ENCODE measurements around the gene CACNA1F.
A peak's percentile ranks its signal among the peaks of the same experiment; 100 is the strongest.

The CACNA1F gene

DNA sequence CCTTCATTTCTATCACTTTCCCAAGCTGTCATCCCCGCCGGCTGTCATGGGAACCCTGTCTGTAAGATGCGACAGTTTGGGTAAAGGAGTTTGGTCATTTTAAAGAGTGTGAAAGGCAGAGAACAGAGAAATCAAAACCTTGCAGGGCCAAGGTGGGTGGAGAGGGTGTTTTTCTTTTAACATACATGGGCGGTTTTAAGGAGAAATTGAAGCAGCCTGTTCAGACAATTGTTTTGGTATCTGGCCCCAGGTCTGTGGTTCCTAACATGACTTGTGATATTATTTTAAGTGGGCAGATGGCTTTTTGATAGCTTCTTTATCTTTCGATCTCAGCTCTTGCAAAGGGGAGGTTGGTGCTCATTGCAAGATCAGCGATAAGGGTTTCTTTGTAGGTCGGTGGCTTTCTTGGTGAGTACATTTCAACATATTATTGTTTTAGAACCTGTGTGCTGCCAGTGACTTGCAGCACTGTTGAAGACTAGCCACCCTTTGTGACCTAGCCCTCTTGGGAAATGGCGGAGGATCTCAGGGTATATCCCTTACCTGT lies 40.1 kb upstream of the CACNA1F start:
- Histone ChIP-seq H3K27ac (no peak overlapping the region), H3K36me3 (replicated peaks) (no peaks in the 10 kb centered on the region), H3K27me3 (replicated peaks) (no peaks in the 10 kb centered on the region), H3K4me3 (ENCODE audit: low read depth, low read length) (no peak overlapping the region)
- in situ Hi-C loops (cut with HindIII; ENCODE audit: low pct_ligation_motif_present, low sequenced_read_pairs), result no loop called here
- TF ChIP-seq, protein P1, sequence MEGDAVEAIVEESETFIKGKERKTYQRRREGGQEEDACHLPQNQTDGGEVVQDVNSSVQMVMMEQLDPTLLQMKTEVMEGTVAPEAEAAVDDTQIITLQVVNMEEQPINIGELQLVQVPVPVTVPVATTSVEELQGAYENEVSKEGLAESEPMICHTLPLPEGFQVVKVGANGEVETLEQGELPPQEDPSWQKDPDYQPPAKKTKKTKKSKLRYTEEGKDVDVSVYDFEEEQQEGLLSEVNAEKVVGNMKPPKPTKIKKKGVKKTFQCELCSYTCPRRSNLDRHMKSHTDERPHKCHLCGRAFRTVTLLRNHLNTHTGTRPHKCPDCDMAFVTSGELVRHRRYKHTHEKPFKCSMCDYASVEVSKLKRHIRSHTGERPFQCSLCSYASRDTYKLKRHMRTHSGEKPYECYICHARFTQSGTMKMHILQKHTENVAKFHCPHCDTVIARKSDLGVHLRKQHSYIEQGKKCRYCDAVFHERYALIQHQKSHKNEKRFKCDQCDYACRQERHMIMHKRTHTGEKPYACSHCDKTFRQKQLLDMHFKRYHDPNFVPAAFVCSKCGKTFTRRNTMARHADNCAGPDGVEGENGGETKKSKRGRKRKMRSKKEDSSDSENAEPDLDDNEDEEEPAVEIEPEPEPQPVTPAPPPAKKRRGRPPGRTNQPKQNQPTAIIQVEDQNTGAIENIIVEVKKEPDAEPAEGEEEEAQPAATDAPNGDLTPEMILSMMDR (IDR thresholded peaks at IDR 0.05; ENCODE audit: low read depth, low read length, missing control alignments), result no peak
- no peak for DNase-seq

DNA sequence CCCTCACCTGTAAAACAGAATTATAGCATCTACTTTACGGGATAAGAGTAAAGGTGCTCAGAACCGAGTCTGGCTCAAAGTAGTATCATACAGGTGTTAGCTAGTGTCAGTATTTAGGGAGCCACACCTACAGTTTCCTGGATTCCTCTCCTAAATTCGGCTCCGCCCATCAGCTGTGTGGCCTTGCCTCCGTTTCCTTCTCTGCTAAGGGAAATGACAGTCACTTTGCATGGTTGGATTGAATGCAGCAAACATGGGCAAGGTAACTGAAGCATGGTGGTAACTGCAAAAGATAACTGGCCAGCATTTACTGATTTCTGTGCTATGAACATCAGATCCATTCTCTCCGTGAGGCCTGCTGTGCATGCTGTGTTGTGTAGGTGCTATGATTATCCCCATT lies 39.3 kb upstream of the CACNA1F start:
- no peaks in the 10 kb centered on the region for H3K36me3 ChIP-seq (replicated peaks)
- no peak overlapping the region for H3K4me3 ChIP-seq (ENCODE audit: low read depth, low read length)
- H3K27me3 ChIP-seq (replicated peaks), result no peaks in the 10 kb centered on the region
- TF ChIP-seq, protein P1 (IDR thresholded peaks at IDR 0.05; ENCODE audit: low read depth, low read length, missing control alignments), result no peak
- DNase-seq, result no peak
- no peak overlapping the region for H3K27ac ChIP-seq
- in situ Hi-C loops (cut with HindIII; ENCODE audit: low pct_ligation_motif_present, low sequenced_read_pairs), result no loop called here

DNA sequence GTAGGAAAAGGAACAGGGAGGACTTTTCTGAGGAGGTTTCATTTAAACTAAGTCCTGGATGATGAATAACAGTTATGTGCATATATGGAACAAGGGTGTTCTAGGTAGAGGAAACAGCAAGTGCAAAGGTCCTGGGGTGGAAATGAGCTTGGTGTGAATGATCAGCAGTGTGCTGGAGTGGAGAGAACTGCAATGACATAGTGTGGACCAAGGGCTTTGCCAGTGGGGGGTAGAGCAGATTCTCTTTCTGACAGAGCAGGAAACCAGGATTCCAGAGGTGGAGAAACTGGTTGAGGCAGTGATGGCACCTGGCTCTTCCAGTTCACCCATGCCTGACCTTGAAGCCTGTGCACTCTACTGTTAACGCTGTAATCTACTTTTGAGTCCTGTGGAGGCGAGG lies 38.2 kb upstream of the CACNA1F start:
- no peak for DNase-seq

DNA sequence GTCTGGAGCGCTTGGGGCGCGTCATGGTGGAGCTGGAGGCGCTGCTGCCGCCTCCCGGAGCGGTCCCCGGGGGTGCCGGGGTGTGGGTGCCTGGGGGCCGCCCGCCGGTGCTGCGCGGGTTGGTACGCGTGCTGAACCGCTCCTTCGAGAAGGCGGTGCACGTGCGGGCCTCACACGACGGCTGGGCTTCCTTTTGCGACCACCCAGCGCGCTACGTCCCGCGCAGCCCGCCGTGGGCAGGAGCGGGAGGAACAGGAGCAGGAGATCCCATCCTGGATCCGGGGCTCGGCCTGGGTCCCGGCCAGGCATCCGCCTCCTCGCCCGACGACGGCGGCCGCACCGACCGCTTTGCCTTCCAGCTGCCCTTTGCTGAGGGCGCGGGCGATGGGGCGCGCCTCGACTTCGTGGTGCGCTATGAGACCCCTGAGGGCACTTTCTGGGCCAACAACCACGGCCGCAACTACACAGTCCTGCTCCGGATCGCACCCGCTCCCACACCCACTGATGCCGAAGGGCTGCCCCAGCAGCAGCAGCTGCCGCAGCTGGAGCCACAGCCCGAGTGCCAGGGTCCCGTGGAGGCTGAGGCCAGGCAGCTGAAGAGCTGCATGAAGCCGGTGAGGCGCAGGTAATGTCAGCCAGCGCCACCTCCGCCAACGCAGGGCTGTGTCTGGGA lies 37.2 kb upstream of the CACNA1F start:
- Histone ChIP-seq H3K36me3 (replicated peaks) (no peaks in the 10 kb centered on the region), H3K27me3 (replicated peaks) (no peaks in the 10 kb centered on the region), H3K27ac (peak overlapping the region; percentile 98), H3K4me3 (ENCODE audit: low read depth, low read length) (peak overlapping the region; percentile 59)
- in situ Hi-C loops (cut with HindIII; ENCODE audit: low pct_ligation_motif_present, low sequenced_read_pairs), result no loop called here
- TF ChIP-seq, protein P1 (IDR thresholded peaks at IDR 0.05; ENCODE audit: low read depth, low read length, missing control alignments), result no peak
- DNase-seq, result no peak

More for the DNA sequence above, 38.2 kb upstream of the CACNA1F start:
- Histone ChIP-seq H3K27me3 (replicated peaks) (no peaks in the 10 kb centered on the region), H3K4me3 (ENCODE audit: low read depth, low read length) (no peak overlapping the region), H3K36me3 (replicated peaks) (no peaks in the 10 kb centered on the region), H3K27ac (no peak overlapping the region)
- TF ChIP-seq, protein P1 (IDR thresholded peaks at IDR 0.05; ENCODE audit: low read depth, low read length, missing control alignments), result no peak
- in situ Hi-C loops (cut with HindIII; ENCODE audit: low pct_ligation_motif_present, low sequenced_read_pairs), result no loop called here

DNA sequence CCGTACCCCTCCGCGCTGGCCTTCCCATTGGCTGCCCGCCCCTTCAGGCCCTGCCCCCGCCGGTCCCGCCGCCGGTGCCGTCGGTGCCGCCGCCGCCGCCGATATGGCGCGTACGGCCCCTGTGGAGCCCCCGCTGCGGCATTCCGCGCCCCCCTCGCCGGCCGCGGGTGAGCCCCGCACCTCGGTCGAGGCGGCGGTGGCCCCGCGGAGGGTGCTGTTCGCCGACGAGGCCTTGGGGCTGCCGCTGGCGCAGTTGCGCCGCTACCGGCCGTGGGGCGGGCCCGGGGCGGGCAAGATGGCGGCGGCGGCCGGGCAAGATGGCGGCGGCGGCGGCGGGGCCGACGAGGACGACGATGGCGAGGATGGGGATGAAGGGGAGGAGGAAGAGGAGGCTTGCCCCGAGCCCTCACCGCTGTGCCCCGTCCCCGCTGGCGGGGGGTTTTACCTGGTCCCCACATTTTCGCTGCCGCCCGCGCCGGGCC lies 36.7 kb upstream of the CACNA1F start, which contains the start of gene PPP1R3F:
Gene PPP1R3F, plus strand, starts transcription at position 27 of the 482 bp plus-strand sequence. Its CDS starts 77 bp downstream, at position 104.
- H3K27ac ChIP-seq, result peak within 1 kb of the TSS; percentile 98
- TF ChIP-seq, protein P1 (IDR thresholded peaks at IDR 0.05; ENCODE audit: low read depth, low read length, missing control alignments), result no peak
- in situ Hi-C loops (cut with HindIII; ENCODE audit: low pct_ligation_motif_present, low sequenced_read_pairs), result no loop called here
- H3K27me3 ChIP-seq (replicated peaks), result no peaks in the 10 kb centered on the region
- no peak for DNase-seq
- H3K36me3 ChIP-seq (replicated peaks), result no peaks in the 10 kb centered on the region
- H3K4me3 ChIP-seq (ENCODE audit: low read depth, low read length), result peak within 1 kb of the TSS; percentile 66
